ENCODE data around the gene GCN1. TPM values are rescaled to one million over a fixed set of nuclear protein-coding genes. Genes with fewer than 3 reads are reported as not detected.

GCN1 gene
- polyA plus RNA-seq, 2 of the 4 experiments (the other 2 are of a cell fraction) = 43.2 to 64.1 TPM

- TF ChIP-seq USF2 (IDR thresholded peaks at IDR 0.05) = no peak
- no peak for TF ChIP-seq MAZ (IDR thresholded peaks at IDR 0.05; ENCODE audit: borderline replicate concordance, low read depth, low read length)
- TF ChIP-seq JUN (IDR thresholded peaks at IDR 0.05) = no peak
These were observed 60.1 kb downstream of the GCN1 start (continued) for GRCh38 chr12:120134307-120134980.

- no peak for FAIRE-seq
- no peaks in the 10 kb centered on the region for H3K4me1 ChIP-seq
- no peaks in the 10 kb centered on the region for H3K9me3 ChIP-seq
- DNase-seq (ENCODE audit: low read depth in 1 of 2, low spot score in 1 of 2) = no peak
- WGBS (ENCODE audit: missing lambda C conversion rate) = 91% methylated on average over 6 of the region's 6 CpGs
- TF ChIP-seq ZNF302 (CRISPR knock-in tag; IDR thresholded peaks at IDR 0.05) = no peak
- TF ChIP-seq HMGXB4 (CRISPR knock-in tag; IDR thresholded peaks at IDR 0.05; ENCODE audit: borderline replicate concordance) = no peak
- no peak for TF ChIP-seq HDAC2 (IDR thresholded peaks at IDR 0.05)
- no peak for TF ChIP-seq REST (IDR thresholded peaks at IDR 0.05)
- TF ChIP-seq E2F6 (IDR thresholded peaks at IDR 0.05; ENCODE audit: borderline replicate concordance, low read depth) = no peak
- no peak for TF ChIP-seq PBX3 (IDR thresholded peaks at IDR 0.05)
- TF ChIP-seq CHD4 (IDR thresholded peaks at IDR 0.05; ENCODE audit: borderline replicate concordance) = no peak
- no peak for TF ChIP-seq ATOH8 (CRISPR knock-in tag; IDR thresholded peaks at IDR 0.05; ENCODE audit: low read depth)
- no peak for TF ChIP-seq HEYL (CRISPR knock-in tag; IDR thresholded peaks at IDR 0.05)
- no peak for TF ChIP-seq BHLHE40 (IDR thresholded peaks at IDR 0.05; ENCODE audit: low read depth, low read length)
- TF ChIP-seq RFX5 (IDR thresholded peaks at IDR 0.05) = no peak
- no peak for TF ChIP-seq CEBPB (IDR thresholded peaks at IDR 0.05)
- TF ChIP-seq HES2 (IDR thresholded peaks at IDR 0.05) = no peak
- no peak for TF ChIP-seq USF2 (IDR thresholded peaks at IDR 0.05)
- no peak for TF ChIP-seq MYC (IDR thresholded peaks at IDR 0.05; ENCODE audit: borderline replicate concordance, low read length)
- no peak for TF ChIP-seq FOSB (CRISPR knock-in tag; IDR thresholded peaks at IDR 0.05)
- no peak overlapping the region for H3K4me2 ChIP-seq
- no peak overlapping the region for H3K27ac ChIP-seq
- H3K4me3 ChIP-seq = no peak overlapping the region
- ChIA-PET CTCF (interaction anchor here (1.0 to 2.6 kb wide), 2 partner anchors 10 to 14 kb away, joined by 3 to 6 read pairs; no protein-coding TSS in a partner anchor), POLR2A (no interaction called here)
- ATAC-seq = no peak
These were observed 61.6 kb downstream of the GCN1 start for GRCh38 chr12:120132863-120133385.
